HG03039 (cell line): ENCODE data around the gene EPHA1.
"Not testable (repeated sequence)": the region's sequence is repeated elsewhere in the genome, so short reads cannot be mapped to it uniquely, and the experiment has no call there.

Source experiments
- ATAC-seq: cut with Tn5 transposase; IDR thresholded peaks from one replicate; pipeline ENCODE4 v1.9.1; 2021; ENCODE audit warnings: mild to moderate bottlenecking, moderate library complexity; ENCODE audit not compliant: unreplicated experiment

EPHA1 gene

DNA sequence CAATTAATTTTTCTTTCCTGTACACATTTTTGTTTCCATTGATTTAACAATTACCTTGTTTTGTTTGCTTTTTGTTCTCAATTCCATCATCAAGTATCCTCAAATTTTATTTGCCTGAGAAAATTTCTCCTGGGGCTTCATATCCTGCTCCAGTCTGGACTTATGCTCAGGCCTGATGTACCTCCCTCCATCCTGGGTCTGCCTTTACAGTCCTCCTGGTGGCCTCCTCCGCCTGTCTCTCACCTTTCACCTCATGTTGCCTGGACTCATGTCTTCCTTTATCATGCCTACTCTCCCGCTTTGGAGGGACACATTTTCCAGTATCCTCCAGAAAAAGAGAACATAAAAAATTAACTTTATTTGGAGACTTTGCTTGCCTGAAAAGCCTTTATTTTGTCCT is 22.5 kb upstream of the EPHA1 start:
- no peak for ATAC-seq

DNA sequence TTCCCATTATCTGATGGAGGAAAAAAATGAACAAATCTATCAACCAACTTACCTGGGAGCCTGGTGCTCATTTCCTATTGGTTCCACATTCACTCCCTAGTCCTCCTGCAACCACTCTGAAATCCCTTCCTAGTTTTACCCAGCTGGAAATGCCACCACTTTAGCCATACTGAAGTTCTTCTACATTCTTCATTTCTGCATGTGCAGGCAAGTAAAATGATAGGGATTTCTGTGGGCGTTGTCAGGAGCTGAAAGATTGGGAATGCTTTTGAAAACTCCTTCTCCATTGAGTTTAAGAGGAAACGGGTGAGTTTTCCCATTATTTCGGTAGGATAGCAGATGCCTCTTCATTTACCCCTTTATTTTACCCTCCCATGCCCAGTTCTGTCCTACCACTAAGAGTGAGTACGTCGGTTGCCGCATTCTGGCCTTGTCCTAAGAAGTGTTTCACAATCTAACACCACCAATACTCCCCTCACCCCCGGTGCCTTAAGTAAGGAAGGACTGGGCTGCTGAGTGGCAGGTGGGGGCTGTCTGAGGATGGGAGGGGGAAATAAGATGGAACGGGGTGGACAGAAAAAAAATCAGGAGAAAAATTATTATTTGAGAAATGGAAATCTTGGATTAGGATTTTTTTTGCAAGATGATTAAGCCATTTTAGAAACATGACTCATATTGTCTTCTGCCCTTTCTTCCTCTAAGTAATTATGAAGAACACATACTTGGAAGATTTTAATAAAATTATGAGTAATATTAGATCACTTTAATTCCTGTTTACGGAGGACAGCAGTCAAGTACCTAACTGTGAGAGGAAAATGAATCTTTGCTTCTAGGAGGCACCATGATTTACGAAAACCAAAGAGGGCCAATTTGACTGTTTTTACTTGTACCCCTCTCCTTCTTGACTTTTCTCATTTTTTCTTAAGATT is 21.4 kb upstream of the EPHA1 start:
- no peak for ATAC-seq

DNA sequence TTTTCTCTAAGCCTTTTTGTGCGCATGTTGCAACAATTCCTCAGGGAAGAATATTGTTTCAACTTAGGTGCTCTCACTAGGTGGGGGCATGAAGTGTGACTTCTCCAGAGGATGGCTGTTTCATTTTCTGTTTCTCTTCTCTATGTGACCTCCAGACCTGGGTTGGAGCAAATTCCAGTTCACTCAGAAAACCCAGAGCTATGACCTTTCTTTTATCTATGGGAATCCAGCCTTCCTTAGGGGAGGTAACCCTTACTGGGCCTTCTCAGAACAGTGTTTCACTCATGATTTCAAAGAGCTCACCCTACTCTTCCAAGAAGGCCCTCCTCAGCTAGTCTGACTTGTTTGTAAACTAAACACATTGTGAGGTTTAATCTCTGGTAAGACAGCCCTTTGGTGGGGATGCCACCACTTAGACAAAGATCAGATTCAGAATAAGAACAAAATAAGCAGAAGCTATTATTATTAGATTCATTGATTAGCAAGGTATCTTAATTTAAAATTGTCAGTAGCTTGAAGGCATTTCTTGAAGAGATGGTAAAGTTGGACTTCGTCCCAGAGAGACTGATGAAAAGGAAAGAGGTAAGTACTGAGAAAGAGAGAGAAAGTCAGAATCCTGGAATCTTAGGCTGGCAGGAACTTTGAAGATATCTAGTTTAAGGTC is 18.0 kb upstream of the EPHA1 start:
- ATAC-seq: no peak

DNA sequence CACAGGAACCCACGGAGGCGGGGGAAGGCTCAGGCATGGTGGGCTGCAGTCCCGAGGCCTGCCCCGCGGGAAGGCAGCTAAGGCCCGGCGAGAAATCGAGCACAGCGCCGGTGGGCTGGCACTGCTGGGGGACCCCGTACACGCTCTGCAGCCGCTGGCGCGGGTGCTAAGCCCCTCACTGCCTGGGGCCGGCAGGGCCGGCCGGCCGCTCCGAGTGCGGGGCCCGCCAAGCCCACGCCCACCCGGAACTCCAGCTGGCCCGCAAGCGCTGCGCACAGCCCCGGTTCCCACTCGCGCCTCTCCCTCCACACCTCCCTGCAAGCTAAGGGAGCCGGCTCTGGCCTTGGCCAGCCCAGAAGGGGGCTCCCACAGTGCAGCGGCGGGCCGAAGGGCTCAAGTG is 15.8 kb upstream of the EPHA1 start:
- not testable (repeated sequence) for ATAC-seq

DNA sequence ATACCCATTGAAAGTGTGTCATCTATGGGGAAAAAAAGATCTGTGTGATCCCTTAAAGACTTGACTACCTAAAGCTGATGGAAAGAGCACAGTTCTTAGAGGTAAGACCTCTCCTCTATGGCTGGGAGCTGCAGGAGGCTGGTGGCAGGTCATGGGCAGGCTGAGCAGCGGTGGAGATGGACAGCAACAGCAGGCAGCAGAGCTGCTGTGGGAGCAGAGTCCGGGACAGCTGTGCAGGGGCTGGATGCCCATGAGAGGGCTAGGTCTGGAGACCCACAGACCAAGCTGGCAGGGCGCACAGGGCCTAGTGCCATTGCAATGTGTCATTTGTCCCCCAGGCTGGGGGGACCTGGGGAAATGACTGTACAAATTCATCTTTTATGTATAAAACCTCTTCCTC is 13.4 kb upstream of the EPHA1 start:
- no peak for ATAC-seq

DNA sequence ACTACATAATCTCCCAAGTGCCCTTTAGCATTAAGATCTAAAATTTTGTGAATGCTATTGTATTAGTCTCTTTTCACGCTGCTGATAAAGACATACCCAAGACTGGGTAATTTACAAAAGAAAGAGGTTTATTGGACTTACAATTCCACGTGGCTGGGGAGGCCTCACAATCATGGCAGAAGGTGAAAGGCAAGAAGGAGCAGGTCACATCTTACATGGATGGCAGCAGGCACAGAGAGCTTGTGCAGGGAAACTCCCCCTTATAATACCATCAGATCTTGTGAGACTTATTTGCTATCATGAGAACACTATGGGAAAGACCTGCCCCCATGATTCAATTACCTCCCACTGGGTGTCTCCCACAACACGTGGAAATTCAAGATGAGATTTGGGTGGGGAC is 12.0 kb upstream of the EPHA1 start:
- not testable (repeated sequence) for ATAC-seq

DNA sequence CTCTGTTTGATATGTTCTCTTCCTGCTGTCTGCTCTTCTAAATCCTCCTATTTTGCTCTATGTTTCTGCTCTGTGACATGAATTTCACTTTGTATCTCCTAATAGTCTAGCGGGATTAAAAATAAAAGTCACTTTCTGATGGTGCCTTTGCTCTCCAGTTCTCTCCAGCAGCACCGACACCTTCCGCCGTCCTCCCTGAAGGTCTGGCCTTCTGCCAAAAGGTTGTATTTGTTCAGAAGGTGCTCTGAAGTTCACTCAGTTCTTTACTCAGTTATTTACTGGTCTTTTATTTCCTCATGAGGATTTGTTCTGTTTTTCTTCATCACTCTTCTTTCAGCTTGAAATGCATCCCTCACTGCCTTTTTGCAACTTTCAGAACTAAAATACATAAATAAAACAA is 11.2 kb upstream of the EPHA1 start:
- no peak for ATAC-seq

DNA sequence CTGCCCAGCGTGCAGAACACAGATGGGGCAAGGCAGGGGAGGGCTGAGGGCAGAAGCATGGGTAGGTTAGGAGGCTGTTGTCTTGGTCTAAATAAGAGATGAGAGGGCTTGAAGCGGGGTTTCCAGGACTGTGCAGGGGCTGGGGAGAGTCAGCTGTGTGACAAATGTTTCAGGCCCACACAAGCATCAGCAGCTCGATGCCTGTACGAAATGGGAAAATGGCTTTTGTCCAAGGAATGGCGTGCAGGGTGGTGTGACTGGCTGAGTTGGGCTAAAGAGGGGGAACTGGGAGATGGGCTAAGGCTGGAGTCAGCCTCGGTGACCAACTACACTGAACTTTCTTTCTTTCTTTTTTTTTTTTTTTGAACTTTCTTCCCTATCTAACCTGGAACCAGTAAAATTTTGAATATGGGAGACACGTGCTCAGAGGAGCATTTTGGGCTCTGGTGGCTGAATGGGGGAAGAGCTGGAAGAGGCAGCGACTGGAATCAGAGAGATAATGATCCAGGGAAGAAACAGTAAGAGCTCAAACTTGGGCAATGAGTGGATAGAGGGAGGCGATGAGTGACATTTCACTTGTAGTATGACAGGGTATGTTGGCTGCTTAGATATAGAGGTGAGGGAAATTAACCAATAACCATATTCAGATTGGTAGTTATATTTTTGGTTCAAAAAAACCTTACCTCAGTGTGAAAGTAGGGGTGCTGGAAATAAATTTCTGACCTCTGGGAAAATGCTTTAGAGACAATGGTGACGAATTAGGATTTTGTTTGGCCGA is 10.2 kb upstream of the EPHA1 start:
- ATAC-seq: no peak

DNA sequence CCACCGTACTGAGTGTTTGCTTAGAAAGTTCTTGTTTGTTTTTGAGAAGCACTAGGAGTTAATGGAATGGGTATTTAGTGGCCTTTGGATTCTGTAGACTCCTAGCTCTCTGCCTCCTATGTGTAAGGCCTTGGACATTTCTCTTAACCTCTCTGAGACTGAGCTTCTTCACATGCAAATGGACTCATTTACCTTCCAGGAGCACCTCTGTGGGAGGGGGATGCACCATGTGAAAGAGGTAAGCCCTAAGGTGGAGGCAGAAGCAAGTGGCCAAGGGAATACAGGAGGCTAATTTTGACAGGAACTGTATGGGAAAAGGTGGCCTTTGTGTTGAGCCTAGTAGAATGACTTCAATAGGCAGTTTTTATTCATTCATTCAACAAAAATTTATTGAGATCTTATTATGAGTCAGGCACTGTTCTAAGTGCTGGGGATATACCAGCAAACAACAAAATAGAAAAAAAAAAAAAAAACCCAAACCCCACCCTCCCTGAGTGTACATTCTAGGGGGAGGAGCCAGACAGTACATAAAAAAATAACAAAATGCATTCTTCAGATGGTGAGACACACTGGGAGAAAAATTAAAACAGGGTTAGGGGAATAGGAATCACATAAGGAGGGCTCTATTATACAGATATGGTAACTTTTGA is 9.2 kb upstream of the EPHA1 start:
- ATAC-seq: no peak

DNA sequence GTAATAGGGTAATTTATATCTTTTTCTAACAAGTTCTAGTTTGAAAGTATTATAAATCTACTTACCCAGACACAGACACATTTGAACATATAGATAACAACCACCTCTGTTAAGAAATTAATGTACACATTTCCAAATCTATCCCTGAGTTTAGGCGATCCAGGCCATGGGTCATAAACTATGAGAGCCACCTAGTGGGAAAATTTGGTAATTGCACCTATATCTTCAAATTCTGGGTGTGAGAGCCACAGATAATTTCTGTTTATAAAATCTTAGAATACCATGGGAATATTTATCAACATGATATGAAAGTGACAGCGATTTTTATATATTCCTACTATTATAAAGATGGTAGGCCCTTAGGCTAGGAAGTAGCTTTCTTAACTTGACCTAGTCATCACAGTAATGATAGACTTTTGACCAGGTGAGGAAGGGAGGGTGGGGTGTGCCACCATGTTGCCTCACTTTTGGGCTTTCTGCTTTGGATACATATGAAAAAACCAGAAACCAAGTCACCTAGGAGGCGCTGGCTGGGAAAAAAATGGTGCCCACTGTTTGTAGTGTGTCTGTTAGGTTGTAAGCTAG is 8.0 kb upstream of the EPHA1 start:
- no peak for ATAC-seq

DNA sequence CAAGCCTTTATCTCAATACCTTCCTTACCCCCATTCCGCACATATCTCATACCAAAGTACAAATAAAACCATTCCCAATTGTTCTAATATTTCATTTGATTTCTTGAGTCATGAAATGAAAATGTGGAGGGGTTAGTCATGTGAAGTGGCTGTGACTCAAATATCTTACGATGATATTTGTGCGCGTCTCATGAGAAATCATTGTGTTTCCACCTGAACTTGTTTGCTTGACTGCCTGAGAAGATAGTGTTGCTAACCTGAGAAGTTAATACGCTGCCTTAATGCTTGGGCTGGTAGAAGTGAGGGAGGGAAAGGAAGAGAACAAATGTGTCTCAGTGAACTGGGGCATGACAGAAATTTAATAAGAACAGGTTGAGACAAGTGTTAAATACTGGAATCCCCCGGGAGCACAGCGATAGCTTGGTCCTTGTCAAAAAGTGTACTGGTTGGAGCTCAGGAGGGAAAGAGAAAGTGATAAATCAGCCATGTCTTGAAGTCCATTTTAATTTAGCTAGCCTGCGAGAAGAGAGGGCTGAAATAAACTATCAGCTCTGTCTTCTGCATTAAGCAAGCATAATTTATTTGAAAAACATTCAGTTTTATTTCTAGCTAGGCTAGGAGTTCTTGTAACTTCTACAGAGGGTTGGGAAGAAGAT is 7.2 kb upstream of the EPHA1 start:
- no peak for ATAC-seq

DNA sequence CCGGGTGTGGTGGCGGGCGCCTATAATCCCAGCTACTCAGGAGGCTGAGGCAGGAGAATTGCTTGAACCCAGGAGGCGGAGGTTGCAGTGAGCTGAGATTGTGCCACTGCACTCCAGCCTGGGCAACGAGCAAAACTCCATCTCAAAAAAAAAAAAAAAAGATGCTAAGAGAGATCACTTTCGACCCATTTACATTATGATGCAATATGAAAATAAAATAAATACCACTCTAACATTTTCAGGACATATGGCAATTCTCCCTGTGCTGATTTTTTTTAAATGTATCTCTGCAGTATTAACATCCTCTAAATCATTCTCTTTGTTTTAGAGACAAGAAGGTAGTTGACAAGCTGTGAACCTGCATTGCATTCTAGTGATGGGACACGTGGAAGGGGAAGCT is 6.6 kb upstream of the EPHA1 start:
- ATAC-seq: not testable (repeated sequence)

DNA sequence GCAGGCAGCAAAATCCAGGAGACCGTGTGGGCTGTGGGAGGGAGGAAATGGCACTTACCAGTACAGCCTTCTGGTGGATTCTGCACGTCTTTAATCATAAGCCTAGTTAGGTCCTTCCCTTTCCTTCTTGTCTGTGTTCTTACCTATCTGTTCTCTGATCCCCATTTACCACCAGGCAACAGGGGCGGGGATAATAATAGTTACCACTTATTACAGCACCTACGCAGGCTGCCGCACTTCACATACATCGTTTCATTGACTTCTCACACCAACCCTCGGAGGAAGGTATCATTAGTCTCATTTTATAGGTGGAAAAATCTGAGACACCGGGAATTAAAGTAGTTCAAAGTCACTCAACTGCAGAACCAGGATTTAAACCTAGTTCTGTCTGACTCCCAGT is 4.5 kb upstream of the EPHA1 start:
- ATAC-seq: no peak

DNA sequence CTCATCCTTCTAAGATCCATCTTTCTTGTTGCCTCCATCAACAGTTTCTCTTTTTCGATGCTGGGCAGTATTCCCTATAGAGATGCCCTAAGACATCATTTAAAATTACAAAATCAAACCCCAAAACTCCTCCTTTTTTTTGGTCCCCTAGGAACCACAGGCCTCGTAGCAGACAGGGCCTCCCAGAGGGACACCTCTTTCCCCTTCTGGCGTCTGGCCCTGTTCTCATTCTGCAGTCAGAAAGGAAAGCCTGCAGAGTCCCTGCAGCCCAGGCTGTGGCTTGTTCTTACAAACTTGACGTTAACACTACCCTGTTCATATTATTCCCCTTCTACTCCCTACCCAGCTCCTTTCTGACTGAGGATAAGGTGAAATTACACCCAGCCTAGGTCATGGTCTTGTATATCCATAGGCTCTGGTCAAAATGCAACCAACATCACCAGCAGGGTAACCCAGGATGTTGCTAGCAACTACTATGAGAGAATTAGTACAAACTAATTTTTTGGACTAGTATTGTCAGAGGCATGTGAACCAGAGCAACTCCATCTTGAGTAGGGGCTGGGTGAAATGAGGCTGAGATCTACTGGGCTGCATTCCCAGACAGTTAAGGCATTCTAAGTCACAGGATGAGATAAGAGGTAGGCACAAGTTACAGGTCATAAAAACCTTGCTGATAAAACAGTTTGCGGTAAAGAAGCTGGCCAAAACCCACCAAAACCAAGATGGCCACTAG is 3.5 kb upstream of the EPHA1 start:
- ATAC-seq: no peak

DNA sequence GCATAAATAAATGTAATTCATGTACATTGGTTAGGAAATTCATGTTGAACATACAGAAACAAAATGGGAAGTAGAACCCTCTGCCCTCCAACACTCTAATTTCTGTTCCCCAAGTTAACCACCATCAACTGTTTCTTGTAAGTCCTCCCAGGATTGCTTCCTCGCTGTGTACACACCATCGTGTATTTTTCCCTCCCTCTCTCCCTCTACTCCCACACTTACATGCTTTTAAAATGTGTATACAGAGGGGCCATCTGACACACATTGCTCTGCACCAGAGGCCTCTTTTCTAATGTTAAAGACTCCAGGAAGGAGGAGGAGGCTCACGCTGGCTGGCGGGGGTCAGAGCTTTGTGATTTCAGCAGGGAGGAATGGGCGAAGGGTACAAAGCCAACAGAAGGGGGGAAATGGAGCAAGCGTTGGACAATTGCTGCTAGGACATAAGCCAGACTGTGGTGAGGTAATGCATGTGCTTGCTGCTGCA is 1.9 kb upstream of the EPHA1 start:
- ATAC-seq: no peak

DNA sequence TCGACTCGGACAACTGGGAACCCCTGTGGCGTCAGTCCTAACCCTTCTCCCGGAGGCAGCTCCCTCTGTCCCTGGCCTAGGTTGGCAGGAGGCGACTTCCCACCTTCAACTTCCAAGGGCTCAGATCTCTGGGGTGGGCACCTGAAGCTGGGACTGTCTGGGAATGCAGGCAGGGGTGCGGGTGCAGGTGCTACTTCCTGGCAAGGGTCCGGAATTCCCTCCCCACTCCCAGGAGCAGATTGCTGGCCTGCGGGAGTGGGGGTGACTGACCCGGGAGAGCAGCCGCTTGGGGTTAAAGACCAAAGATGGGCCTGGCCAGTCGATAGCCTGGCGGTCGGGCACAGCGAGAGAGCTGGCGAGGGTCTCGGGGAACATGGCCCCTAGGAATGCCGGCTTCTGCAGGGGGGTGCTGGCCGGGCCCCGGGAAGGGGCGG is 387 bp downstream of the EPHA1 start:
- ATAC-seq: no peak

DNA sequence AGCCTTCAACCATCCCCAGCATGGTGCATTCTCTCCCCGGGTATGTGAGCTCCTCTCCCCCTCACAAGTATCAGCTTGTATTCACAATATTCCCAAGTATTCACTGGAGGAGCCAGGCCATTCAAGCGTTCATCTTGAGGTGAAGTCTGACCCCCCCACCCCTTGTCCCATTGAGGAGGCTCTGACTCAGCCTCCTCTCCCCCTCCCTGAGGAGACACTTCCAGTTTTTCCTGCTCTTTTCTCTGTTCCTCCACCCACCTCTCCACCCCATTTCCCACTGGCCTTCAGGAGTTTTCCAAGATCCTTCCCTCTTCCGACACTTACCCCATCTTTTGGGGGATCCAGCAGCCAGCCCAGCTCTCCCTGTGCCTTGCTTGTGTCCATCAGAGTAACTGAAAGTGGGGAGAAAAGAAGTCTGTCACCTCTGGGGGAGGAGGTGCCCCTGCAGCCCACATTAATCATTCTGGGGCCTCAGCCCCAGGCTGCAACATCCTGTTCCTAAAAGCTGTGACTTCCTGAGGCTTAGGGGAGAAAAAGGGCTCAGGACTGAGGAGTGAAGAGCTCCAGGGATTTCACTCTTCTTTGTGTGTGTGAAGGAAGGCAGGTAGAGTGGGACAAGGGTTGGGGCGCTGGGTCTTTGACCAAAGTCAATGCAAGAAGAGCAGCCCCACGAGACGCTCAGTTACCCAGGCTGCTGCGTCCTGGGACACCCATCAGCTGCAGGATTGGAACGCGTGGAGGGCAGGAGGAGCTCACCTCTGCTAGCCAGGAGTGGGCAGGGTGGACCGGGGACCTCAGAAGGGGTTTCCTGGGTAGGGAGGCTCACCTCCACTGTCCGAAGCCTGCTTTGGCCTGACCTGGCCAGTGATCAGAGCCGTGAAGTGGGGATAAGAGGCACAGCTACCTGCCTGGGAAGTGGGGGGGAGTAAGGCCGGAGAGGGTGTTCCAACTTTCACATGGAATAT is 1.1 kb downstream of the EPHA1 start:
- no peak for ATAC-seq

DNA sequence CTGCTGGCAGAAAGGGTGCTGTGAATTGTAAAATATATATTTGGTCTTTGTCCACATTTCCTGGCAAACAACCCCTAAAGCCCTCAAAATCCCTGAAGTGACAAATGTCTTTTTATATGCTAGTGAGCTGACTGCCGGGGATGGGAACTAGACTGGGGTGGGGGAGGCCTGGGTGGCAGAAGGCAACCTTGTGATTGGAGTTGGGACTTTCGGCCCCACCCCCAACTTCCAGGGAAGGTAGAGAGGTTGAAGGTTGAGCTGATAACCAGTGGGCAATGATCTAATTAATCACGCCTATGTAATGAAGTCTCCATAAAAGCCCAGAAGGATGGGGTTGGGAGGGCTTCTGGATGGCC is 2.7 kb downstream of the EPHA1 start:
- no peak for ATAC-seq
